HEK293 (cell line): Measurements from ENCODE around the gene HMGCS1.

Source experiments
- CTCF ChIA-PET: fragments of 350-600 bp; formaldehyde crosslinking; extraction: SDS; loops from one replicate; lab custom pipeline; 2021; ENCODE audit warnings: antibody characterized with exemption; lab: Yijun Ruan, JAX
- POLR2A ChIA-PET: fragments of 300-600 bp; formaldehyde crosslinking; extraction: SDS; loops from one replicate; lab custom pipeline; 2020; ENCODE audit warnings: antibody characterized with exemption, inconsistent platforms; lab: Yijun Ruan, JAX
- H3K27ac ChIP-seq: fragments of 200-500 bp; sonication (Bioruptor generic); 2 replicates; pipeline ENCODE4 v1.5.1; 2014; ENCODE audit warnings: low read depth, low read length, control low read depth, inconsistent platforms; ENCODE audit errors: extremely low read depth
- H3K36me3 ChIP-seq, 2 experiments: fragments of 200-500 bp in 1 of 2; sonication (Bioruptor generic) in 1 of 2; 1 replicate in 1 of 2; 2 replicates in 1 of 2; pipeline ENCODE4 v1.5.1; 2014 to 2017; ENCODE audit warnings: inconsistent platforms in 2 of 2, low read length in 2 of 2; ENCODE audit not compliant: control insufficient read depth in 2 of 2, insufficient read depth in 1 of 2
- H3K4me1 ChIP-seq: fragments of 200-500 bp; sonication (Bioruptor generic); 2 replicates; pipeline ENCODE4 v1.5.1; 2014; ENCODE audit warnings: mild to moderate bottlenecking, low read length, inconsistent platforms; ENCODE audit not compliant: control insufficient read depth, insufficient read depth
- H3K4me3 ChIP-seq: 2 replicates; pipeline ENCODE4 v1.5.1; 2011; ENCODE audit warnings: low read depth, mild to moderate bottlenecking, control low read depth, low read length, moderate library complexity
- H3K9me3 ChIP-seq: fragments of 200-500 bp; sonication (Bioruptor generic); 2 replicates; pipeline ENCODE4 v1.5.1; 2014; ENCODE audit warnings: low read depth, low read length, inconsistent platforms; ENCODE audit not compliant: control insufficient read depth, insufficient read depth
- HIC1 ChIP-seq: fragments of 450-650 bp; formaldehyde crosslinking; IDR thresholded peaks from 2 replicates; pipeline ENCODE4 v1.5.1; 2016; ENCODE audit warnings: missing biosample characterization, missing genetic modification characterization
- KLF17 ChIP-seq: fragments of 450-650 bp; formaldehyde crosslinking; IDR thresholded peaks from 2 replicates; pipeline ENCODE4 v1.5.1; 2016; ENCODE audit warnings: missing biosample characterization, missing genetic modification characterization
- PRDM4 ChIP-seq: fragments of 450-650 bp; formaldehyde crosslinking; IDR thresholded peaks from 2 replicates; pipeline ENCODE4 v1.5.1; 2017; ENCODE audit warnings: missing biosample characterization, missing genetic modification characterization
- PRDM6 ChIP-seq: fragments of 450-650 bp; formaldehyde crosslinking; IDR thresholded peaks from 2 replicates; pipeline ENCODE4 v1.5.1; 2017; ENCODE audit warnings: missing biosample characterization, missing genetic modification characterization
- SALL2 ChIP-seq: fragments of 450-650 bp; formaldehyde crosslinking; IDR thresholded peaks from 2 replicates; pipeline ENCODE4 v1.5.0; 2017; ENCODE audit warnings: missing biosample characterization, mild to moderate bottlenecking, missing genetic modification characterization, borderline replicate concordance
- ZEB2 ChIP-seq: fragments of 450-650 bp; formaldehyde crosslinking; IDR thresholded peaks from 2 replicates; pipeline ENCODE4 v1.5.1; 2016; ENCODE audit warnings: missing biosample characterization, missing genetic modification characterization
- ZFHX2 ChIP-seq: fragments of 450-650 bp; formaldehyde crosslinking; conservative IDR thresholded peaks from 2 replicates; pipeline ENCODE4 v1.5.1; 2016; ENCODE audit warnings: missing biosample characterization, missing genetic modification characterization
- ZNF121 ChIP-seq: fragments of 450-650 bp; formaldehyde crosslinking; IDR thresholded peaks from 2 replicates; pipeline ENCODE4 v1.5.1; 2016; ENCODE audit warnings: missing biosample characterization, missing genetic modification characterization
- ZNF214 ChIP-seq: fragments of 450-650 bp; formaldehyde crosslinking; IDR thresholded peaks from 2 replicates; pipeline ENCODE4 v1.5.1; 2017; ENCODE audit warnings: missing biosample characterization, mild to moderate bottlenecking, missing genetic modification characterization, borderline replicate concordance
- ZNF292 ChIP-seq: fragments of 450-650 bp; formaldehyde crosslinking; IDR thresholded peaks from 2 replicates; pipeline ENCODE4 v1.5.1; 2016; ENCODE audit warnings: low read depth, missing biosample characterization, missing genetic modification characterization, borderline replicate concordance
- ZNF423 ChIP-seq: fragments of 450-650 bp; formaldehyde crosslinking; IDR thresholded peaks from 2 replicates; pipeline ENCODE4 v1.5.1; 2016; ENCODE audit warnings: missing biosample characterization, missing genetic modification characterization
- ZNF426 ChIP-seq: fragments of 450-650 bp; formaldehyde crosslinking; IDR thresholded peaks from 2 replicates; pipeline ENCODE4 v1.5.1; 2017; ENCODE audit warnings: missing biosample characterization, missing genetic modification characterization, mild to moderate bottlenecking, inconsistent platforms, moderate library complexity
- ZNF48 ChIP-seq: fragments of 450-650 bp; formaldehyde crosslinking; IDR thresholded peaks from 2 replicates; pipeline ENCODE4 v1.5.1; 2016; ENCODE audit warnings: missing biosample characterization, missing genetic modification characterization
- ZNF658 ChIP-seq: fragments of 450-650 bp; formaldehyde crosslinking; IDR thresholded peaks from 2 replicates; pipeline ENCODE4; 2016; ENCODE audit warnings: missing biosample characterization, missing genetic modification characterization
- ZNF768 ChIP-seq: fragments of 450-650 bp; formaldehyde crosslinking; IDR thresholded peaks from 2 replicates; pipeline ENCODE4 v1.5.1; 2018; ENCODE audit warnings: missing biosample characterization, mild to moderate bottlenecking, missing genetic modification characterization
- ZNF785 ChIP-seq: fragments of 450-650 bp; formaldehyde crosslinking; IDR thresholded peaks from 2 replicates; pipeline ENCODE4 v1.5.1; 2016; ENCODE audit warnings: missing biosample characterization, missing genetic modification characterization
- ZSCAN16 ChIP-seq: fragments of 450-650 bp; formaldehyde crosslinking; IDR thresholded peaks from 2 replicates; pipeline ENCODE4 v1.5.1; 2016; ENCODE audit warnings: missing biosample characterization, missing genetic modification characterization
- TF ChIP-seq, protein P1 (sequence below): fragments of 450-650 bp; formaldehyde crosslinking; IDR thresholded peaks from 2 replicates; pipeline ENCODE4 v1.5.1; 2016; ENCODE audit warnings: missing biosample characterization, missing genetic modification characterization
- TF ChIP-seq, protein P2 (sequence below): fragments of 450-650 bp; formaldehyde crosslinking; IDR thresholded peaks from 2 replicates; pipeline ENCODE4 v1.5.1; 2016; ENCODE audit warnings: missing biosample characterization, missing genetic modification characterization
- TF ChIP-seq, protein P3 (sequence below): fragments of 450-650 bp; IDR thresholded peaks from 2 replicates; pipeline ENCODE4 v1.5.1; 2018; ENCODE audit warnings: missing biosample characterization, mild to moderate bottlenecking, missing genetic modification characterization

Gene HMGCS1

GRCh38 chr5:43354774-43355173 is 41.6 kb upstream of the HMGCS1 start:
- POLR2A ChIA-PET, result no interaction called here
- TF ChIP-seq ZFHX2 (tag by site-specific recombination), result no peak
- TF ChIP-seq, protein P1, sequence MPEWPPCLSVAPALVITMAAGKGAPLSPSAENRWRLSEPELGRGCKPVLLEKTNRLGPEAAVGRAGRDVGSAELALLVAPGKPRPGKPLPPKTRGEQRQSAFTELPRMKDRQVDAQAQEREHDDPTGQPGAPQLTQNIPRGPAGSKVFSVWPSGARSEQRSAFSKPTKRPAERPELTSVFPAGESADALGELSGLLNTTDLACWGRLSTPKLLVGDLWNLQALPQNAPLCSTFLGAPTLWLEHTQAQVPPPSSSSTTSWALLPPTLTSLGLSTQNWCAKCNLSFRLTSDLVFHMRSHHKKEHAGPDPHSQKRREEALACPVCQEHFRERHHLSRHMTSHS (tag by site-specific recombination), result no peak
- no peak for TF ChIP-seq ZNF292 (tag by site-specific recombination)
- TF ChIP-seq ZNF48, result no peak
- TF ChIP-seq ZNF121 (tag by site-specific recombination), result no peak
- no peak for TF ChIP-seq ZNF214
- no peak for TF ChIP-seq ZNF423 (tag by site-specific recombination)
- no peak for TF ChIP-seq KLF17 (tag by site-specific recombination)
- TF ChIP-seq, protein P2, sequence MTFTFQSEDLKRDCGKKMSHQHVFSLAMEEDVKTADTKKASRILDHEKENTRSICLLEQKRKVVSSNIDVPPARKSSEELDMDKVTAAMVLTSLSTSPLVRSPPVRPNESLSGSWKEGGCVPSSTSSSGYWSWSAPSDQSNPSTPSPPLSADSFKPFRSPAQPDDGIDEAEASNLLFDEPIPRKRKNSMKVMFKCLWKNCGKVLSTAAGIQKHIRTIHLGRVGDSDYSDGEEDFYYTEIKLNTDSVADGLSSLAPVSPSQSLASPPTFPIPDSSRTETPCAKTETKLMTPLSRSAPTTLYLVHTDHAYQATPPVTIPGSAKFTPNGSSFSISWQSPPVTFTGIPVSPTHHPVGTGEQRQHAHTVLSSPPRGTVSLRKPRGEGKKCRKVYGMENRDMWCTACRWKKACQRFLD (tag by site-specific recombination), result no peak
- no peak for TF ChIP-seq ZEB2 (tag by site-specific recombination)
- TF ChIP-seq HIC1 (tag by site-specific recombination), result no peak
- TF ChIP-seq ZNF768 (tag by site-specific recombination), result no peak
- no peak for TF ChIP-seq ZNF658
- no peak for TF ChIP-seq PRDM4 (tag by site-specific recombination)
- no peak for TF ChIP-seq ZSCAN16 (tag by site-specific recombination)
- TF ChIP-seq, protein P3, sequence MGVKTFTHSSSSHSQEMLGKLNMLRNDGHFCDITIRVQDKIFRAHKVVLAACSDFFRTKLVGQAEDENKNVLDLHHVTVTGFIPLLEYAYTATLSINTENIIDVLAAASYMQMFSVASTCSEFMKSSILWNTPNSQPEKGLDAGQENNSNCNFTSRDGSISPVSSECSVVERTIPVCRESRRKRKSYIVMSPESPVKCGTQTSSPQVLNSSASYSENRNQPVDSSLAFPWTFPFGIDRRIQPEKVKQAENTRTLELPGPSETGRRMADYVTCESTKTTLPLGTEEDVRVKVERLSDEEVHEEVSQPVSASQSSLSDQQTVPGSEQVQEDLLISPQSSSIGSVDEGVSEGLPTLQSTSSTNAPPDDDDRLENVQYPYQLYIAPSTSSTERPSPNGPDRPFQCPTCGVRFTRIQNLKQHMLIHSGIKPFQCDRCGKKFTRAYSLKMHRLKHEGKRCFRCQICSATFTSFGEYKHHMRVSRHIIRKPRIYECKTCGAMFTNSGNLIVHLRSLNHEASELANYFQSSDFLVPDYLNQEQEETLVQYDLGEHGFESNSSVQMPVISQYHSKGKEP (tag by site-specific recombination), result no peak
- TF ChIP-seq, all 188 proteins: peak for 0
- CTCF ChIA-PET, result interaction anchor here (0.6 to 1.1 kb wide), 3 partner anchors 35 to 404 kb away, joined by 3 to 4 read pairs (median 3); no protein-coding TSS in a partner anchor
- Histone ChIP-seq H3K4me3 (no peak overlapping the region), H3K27ac (no peak overlapping the region), H3K36me3 (no peaks in the 10 kb centered on the region), H3K4me1 (no peaks in the 10 kb centered on the region), H3K9me3 (no peaks in the 10 kb centered on the region)

DNA sequence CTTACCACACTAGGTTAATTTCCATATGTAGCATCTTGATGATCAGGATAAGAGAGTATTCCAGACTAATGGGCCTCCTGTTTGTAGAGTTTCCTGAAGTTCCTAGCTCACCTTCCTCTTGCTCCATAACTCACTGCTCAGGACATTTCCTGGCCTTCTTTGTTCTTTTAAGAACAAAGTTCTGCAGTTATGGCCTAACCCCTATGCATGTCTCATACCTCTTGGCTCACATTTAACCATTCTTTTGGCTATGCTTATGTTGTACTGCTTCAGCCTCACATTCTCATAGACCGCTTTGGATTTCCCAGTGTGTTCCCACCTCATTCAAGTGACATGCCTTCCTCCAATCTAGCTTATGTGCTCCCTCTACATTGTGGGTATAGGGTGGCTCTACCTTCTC is 40.5 kb upstream of the HMGCS1 start:
- POLR2A ChIA-PET, result no interaction called here
- CTCF ChIA-PET, result interaction anchor here (0.8 kb wide), 1 partner anchor 12 kb away, joined by 3 read pairs; no protein-coding TSS in a partner anchor
- H3K4me3 ChIP-seq, result no peak overlapping the region
- no peak overlapping the region for H3K27ac ChIP-seq
- H3K36me3 ChIP-seq, result no peaks in the 10 kb centered on the region
- H3K4me1 ChIP-seq, result no peaks in the 10 kb centered on the region
- no peaks in the 10 kb centered on the region for H3K9me3 ChIP-seq
- TF ChIP-seq PRDM6 (tag by site-specific recombination), result no peak
- no peak for TF ChIP-seq SALL2
- TF ChIP-seq ZNF785 (tag by site-specific recombination), result no peak
- TF ChIP-seq ZNF426 (tag by site-specific recombination), result no peak
